ENCODE measurements around the gene GKAP1.

- TF ChIP-seq, protein P1, sequence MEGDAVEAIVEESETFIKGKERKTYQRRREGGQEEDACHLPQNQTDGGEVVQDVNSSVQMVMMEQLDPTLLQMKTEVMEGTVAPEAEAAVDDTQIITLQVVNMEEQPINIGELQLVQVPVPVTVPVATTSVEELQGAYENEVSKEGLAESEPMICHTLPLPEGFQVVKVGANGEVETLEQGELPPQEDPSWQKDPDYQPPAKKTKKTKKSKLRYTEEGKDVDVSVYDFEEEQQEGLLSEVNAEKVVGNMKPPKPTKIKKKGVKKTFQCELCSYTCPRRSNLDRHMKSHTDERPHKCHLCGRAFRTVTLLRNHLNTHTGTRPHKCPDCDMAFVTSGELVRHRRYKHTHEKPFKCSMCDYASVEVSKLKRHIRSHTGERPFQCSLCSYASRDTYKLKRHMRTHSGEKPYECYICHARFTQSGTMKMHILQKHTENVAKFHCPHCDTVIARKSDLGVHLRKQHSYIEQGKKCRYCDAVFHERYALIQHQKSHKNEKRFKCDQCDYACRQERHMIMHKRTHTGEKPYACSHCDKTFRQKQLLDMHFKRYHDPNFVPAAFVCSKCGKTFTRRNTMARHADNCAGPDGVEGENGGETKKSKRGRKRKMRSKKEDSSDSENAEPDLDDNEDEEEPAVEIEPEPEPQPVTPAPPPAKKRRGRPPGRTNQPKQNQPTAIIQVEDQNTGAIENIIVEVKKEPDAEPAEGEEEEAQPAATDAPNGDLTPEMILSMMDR (conservative IDR thresholded peaks at IDR 0.05; ENCODE audit: low read length), result no peak
- no peak for TF ChIP-seq EZH2phosphoT487 (IDR thresholded peaks at IDR 0.05; ENCODE audit: borderline replicate concordance)
Measured at GRCh38 chr9:83754383-83754977, 63.1 kb downstream of the GKAP1 start.
